GM19023 (cell line): ENCODE results near the gene CCDC85C.
A peak's percentile ranks its signal among the peaks of the same experiment; 100 is the strongest.

Experiments used
- ATAC-seq: cut with Tn5 transposase; IDR thresholded peaks from one replicate; pipeline ENCODE4 v1.9.1; 2021; ENCODE audit warnings: mild to moderate bottlenecking, moderate library complexity; ENCODE audit not compliant: unreplicated experiment

Gene CCDC85C

GRCh38 chr14:99527427-99528076, 76.5 kb downstream of the CCDC85C start:
- ATAC-seq, result no peak

GRCh38 chr14:99527026-99527425, 77.0 kb downstream of the CCDC85C start:
- no peak for ATAC-seq

GRCh38 chr14:99525699-99526080, 78.3 kb downstream of the CCDC85C start:
- no peak for ATAC-seq

- no peak for ATAC-seq
Measured at GRCh38 chr14:99524804-99525698, 79.0 kb downstream of the CCDC85C start.

GRCh38 chr14:99524091-99524661, 79.8 kb downstream of the CCDC85C start:
- no peak for ATAC-seq

GRCh38 chr14:99523704-99524055, 80.3 kb downstream of the CCDC85C start:
- ATAC-seq, result no peak

GRCh38 chr14:99522934-99523703, 80.9 kb downstream of the CCDC85C start:
- ATAC-seq, result no peak

- no peak for ATAC-seq
Measured at GRCh38 chr14:99522457-99522891, 81.5 kb downstream of the CCDC85C start.

GRCh38 chr14:99522025-99522401, 82.0 kb downstream of the CCDC85C start:
- no peak for ATAC-seq

- ATAC-seq, result no peak
Measured at GRCh38 chr14:99521176-99522024, 82.6 kb downstream of the CCDC85C start.

GRCh38 chr14:99520571-99521081, 83.4 kb downstream of the CCDC85C start:
- ATAC-seq, result no peak

- no peak for ATAC-seq
Measured at GRCh38 chr14:99519931-99520421, 84.0 kb downstream of the CCDC85C start.

- ATAC-seq, result no peak
Measured at GRCh38 chr14:99519347-99519881, 84.6 kb downstream of the CCDC85C start.

- peak; percentile 57 for ATAC-seq
Measured at GRCh38 chr14:99518441-99519346, 85.3 kb downstream of the CCDC85C start.

- no peak for ATAC-seq
Measured at GRCh38 chr14:99517643-99518381, 86.2 kb downstream of the CCDC85C start.

GRCh38 chr14:99516871-99517642, 87.0 kb downstream of the CCDC85C start:
- ATAC-seq, result no peak
